OCI-LY1 (cell line): ENCODE measurements around the gene EYS.

Source experiments
- EZH2 ChIP-seq: fragments of 200-600 bp; sonication (generic), shearing (Covaris generic); IDR thresholded peaks from 2 replicates; pipeline ENCODE4 v1.8.0; 2017; ENCODE audit warnings: borderline replicate concordance, mixed run types, mild to moderate bottlenecking, antibody characterized with exemption, low read length, moderate library complexity, mixed read lengths
- TF ChIP-seq, protein P1 (sequence below): fragments of 200-600 bp; sonication (generic), shearing (Covaris generic); IDR thresholded peaks from 2 replicates; pipeline ENCODE4 v1.5.1; 2017; ENCODE audit warnings: mild to moderate bottlenecking, antibody characterized with exemption, low read length, moderate library complexity, mixed read lengths

DNA sequence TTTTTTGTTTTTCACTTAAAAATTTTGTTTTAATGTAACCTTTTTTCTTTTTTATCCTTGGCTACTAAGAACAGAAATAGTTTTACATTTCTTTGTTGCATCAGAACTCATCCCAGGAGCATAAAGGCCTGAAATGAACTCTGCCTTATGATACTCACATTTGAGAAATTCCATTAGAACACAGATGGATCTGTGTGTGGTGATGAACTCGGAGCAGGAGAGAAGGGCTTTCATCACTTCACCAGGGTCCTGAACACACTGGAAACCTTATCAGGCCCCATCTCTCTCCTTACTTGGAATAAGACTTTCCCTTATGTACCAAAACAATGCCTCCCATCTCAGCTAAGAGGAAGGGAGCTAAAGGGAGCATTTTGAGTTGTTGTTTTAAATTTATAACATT is 1932.1 kb downstream of the EYS start:
- TF ChIP-seq, protein P1, sequence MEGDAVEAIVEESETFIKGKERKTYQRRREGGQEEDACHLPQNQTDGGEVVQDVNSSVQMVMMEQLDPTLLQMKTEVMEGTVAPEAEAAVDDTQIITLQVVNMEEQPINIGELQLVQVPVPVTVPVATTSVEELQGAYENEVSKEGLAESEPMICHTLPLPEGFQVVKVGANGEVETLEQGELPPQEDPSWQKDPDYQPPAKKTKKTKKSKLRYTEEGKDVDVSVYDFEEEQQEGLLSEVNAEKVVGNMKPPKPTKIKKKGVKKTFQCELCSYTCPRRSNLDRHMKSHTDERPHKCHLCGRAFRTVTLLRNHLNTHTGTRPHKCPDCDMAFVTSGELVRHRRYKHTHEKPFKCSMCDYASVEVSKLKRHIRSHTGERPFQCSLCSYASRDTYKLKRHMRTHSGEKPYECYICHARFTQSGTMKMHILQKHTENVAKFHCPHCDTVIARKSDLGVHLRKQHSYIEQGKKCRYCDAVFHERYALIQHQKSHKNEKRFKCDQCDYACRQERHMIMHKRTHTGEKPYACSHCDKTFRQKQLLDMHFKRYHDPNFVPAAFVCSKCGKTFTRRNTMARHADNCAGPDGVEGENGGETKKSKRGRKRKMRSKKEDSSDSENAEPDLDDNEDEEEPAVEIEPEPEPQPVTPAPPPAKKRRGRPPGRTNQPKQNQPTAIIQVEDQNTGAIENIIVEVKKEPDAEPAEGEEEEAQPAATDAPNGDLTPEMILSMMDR: no peak
- no peak for TF ChIP-seq EZH2
